ENCODE results near the gene DESI2.

GRCh38 chr1:244615301-244615700 is 37.6 kb upstream of the DESI2 start:
- TF ChIP-seq CTCF (IDR thresholded peaks at IDR 0.05 in 2 of 3, conservative IDR thresholded peaks at IDR 0.05 in 1 of 3; ENCODE audit: borderline replicate concordance in 1 of 3, insufficient read depth in 1 of 3, low read depth in 2 of 3, low read length in 2 of 3) = no peak
- TF ChIP-seq ZNF274 (IDR thresholded peaks at IDR 0.05; ENCODE audit: low read depth, low read length) = no peak
- no peak for TF ChIP-seq POLR2A (IDR thresholded peaks at IDR 0.05; ENCODE audit: borderline replicate concordance, extremely low read depth, insufficient read depth, insufficient read length)
- no peak for TF ChIP-seq ZBTB33 (IDR thresholded peaks at IDR 0.05; ENCODE audit: extremely low read depth, insufficient replicate concordance, low read length)
- TF ChIP-seq EZH2phosphoT487 (IDR thresholded peaks at IDR 0.05; ENCODE audit: borderline replicate concordance) = no peak
- no peak for TF ChIP-seq MAX (IDR thresholded peaks at IDR 0.05)
- no peak for TF ChIP-seq EZH2 (IDR thresholded peaks at IDR 0.05)
- TF ChIP-seq CEBPB (IDR thresholded peaks at IDR 0.05; ENCODE audit: low read depth) = no peak
- TF ChIP-seq TCF7L2 (IDR thresholded peaks at IDR 0.05; ENCODE audit: borderline replicate concordance, extremely low read depth, insufficient read depth, insufficient read length) = no peak
- TF ChIP-seq ATF3 (IDR thresholded peaks at IDR 0.05) = no peak
- no peak for TF ChIP-seq ELF1 (IDR thresholded peaks at IDR 0.05; ENCODE audit: borderline replicate concordance, low read depth)
- TF ChIP-seq POLR2AphosphoS5 (IDR thresholded peaks at IDR 0.05; ENCODE audit: low read depth, low read length) = no peak
- no peak for TF ChIP-seq SP1 (IDR thresholded peaks at IDR 0.05; ENCODE audit: low read depth)
- no peak for TF ChIP-seq ZFX (IDR thresholded peaks at IDR 0.05)

All from HCT116 (cell line).